NCI-H82 treated with DMSO at 0.1 percent for 48 hours (cell line): ENCODE data around the gene POLD4.

Experiments used
- DNase-seq: peaks from one replicate; lab custom pipeline; 2025; ENCODE audit not compliant: unreplicated experiment; lab: John Stamatoyannopoulos, UW

Gene POLD4

GRCh38 chr11:67371911-67372320 is 18.6 kb upstream of the POLD4 start:
- DNase-seq, result no peak

DNA sequence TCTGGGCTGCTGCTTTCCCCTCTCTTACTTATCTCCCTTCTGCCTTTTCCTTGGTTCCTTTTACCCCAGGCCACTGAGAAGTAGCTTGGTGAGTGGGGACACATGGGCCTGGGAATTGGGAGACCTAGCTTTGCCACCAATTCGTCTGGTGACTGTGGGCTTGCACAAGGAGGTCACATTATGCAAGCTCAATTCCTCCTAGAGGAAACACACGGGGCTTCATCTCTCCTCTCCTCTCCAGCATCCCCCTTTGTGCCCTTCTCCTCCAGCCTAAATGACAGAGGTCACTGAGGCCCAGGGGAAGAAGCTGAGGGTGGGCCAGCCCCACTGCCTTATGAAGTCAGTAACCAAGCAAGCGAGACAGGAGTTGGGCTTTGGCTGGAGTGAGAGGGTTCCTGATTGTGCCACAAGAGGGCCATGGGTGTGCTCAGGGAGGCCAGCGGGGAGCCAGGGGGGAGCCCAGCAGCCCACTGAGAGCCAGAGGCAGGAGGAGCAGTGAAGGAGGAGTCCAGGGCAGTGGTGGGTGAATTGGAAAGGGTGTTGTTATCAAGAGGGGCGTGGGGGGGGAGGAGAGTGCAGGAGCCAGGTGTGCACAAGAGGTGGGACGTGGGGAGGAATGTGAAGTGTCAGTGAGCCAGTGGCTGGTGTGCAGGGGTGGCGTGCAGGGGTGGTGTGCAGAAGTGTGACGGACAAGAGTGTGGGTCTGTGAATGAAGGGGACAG is 18.0 kb upstream of the POLD4 start:
- no peak for DNase-seq

- DNase-seq, result no peak
Measured at GRCh38 chr11:67370351-67371076, 17.2 kb upstream of the POLD4 start.

- no peak for DNase-seq
Measured at GRCh38 chr11:67369801-67370284, 16.5 kb upstream of the POLD4 start.

DNA sequence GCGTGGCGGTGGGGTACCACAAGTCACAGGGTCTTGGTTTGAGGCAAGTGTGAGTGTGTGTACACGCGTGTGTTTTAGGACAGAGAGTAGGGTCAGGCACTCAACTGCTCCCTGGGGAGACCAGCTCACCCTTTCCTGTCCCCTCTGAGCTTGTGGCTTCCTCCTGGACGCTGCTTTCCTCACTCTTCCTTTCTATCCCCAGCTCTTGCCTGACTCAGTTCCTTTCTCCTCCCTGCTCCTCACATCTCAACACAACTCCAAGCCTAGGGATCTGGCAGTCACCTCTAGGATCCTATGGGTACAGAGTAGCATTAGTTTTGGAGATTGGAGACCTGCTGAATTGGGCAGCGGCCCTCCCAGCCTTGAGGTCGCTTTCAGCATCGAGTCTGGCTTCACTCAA is 15.9 kb upstream of the POLD4 start:
- DNase-seq, result no peak

DNA sequence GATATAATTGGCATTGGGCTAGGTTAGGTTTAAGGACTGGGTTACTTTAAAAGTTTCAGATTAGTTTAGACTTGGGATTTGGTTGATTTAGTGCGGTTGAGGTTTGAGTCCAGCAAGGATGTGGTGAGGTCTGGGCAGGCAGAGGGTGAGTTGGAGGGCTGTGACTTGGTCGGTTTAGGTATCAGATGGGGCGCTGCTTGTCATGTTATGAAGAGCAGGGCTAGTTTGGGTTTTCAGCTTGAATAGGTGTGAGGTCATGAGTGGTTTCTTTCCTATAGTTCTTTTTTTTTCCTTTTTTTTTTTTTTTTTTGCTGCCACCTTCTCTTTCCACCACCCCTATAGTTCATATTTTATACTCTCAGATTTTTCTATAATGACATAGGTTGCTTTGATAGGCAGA is 15.3 kb upstream of the POLD4 start:
- DNase-seq, result no peak

DNA sequence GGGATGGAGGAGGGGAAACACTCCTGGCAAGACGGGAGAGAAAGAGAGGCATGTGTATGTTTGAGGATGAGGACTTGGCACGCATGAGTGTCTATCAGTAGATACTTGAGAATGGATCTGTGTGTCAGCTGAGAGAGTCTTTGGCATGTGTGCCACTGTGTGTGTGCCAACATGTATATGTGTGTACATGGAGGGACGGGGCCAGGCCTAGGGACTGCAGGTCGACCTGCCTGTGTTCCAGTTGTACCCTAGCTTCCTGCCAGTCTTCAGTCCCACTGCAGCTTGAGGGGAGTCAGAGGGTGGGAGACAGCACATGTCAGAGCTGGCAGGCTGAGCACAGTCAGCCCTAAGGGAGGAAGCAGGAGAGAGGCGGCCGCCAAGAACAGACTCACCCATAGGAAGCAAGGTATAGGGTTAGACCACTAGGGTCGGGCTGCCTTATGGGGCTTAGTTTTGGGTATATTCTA is 14.4 kb upstream of the POLD4 start:
- DNase-seq, result no peak

DNA sequence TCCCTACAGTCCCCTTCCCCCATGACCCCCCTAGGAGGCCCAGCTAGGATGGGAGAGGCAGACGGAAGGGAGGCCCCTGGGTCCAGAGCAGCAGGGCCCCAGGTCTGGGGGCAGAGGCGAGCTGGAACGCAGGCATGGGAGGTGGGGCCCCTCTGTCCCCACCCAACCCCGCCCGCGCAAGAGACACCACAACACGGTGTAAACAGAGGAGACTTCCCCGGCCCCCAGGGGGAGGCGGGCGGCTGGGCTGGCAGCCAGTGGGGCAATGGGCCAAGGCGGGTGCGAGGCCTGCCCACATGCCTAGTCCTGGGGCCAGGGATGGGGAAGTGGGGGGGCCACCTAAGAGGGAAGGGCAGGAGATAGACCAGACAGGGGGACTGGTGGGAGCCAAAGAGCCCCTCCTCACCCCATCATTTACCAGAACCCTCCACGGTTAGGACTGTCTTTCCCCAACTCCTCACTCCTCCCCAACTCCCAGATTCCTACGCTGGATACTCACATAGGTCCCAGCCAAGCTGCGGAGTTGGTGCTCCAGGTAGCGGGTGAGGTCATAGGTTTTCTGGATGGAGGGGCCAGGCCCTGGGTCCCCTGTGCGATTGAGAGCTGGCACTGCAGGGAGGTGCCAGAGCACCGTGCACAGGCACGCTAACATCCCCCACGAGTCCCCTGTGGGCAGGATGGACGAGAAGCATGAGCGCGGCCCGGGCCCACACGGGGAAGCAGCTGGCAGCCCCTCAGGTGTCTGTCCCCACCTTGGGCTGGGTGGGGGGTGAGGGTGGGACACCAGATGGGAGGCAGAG is 13.8 kb upstream of the POLD4 start:
- no peak for DNase-seq

DNA sequence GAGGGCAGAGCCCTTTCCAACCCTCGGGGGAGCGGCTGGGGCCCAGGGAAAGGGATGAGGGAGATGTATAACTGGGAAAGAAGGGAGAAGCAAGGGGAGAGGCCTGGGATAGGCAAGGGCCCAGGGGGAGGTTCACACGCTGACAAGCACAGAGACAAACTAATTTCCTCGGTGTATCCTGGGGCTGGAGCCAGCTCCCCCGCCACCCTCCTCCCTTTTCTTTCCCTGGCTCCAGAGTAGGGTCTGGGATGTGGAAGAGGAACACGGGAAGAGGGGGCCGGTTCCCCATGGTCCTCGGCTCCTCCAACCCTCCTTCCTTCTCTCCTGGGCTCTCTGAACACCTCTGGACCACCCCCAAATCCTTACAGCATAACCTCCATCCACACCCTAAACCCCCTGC is 13.2 kb upstream of the POLD4 start:
- no peak for DNase-seq

- no peak for DNase-seq
Measured at GRCh38 chr11:67365736-67366444, 12.5 kb upstream of the POLD4 start.

GRCh38 chr11:67364783-67365722 is 11.7 kb upstream of the POLD4 start:
- no peak for DNase-seq

GRCh38 chr11:67364169-67364568 is 10.8 kb upstream of the POLD4 start:
- DNase-seq, result no peak

DNA sequence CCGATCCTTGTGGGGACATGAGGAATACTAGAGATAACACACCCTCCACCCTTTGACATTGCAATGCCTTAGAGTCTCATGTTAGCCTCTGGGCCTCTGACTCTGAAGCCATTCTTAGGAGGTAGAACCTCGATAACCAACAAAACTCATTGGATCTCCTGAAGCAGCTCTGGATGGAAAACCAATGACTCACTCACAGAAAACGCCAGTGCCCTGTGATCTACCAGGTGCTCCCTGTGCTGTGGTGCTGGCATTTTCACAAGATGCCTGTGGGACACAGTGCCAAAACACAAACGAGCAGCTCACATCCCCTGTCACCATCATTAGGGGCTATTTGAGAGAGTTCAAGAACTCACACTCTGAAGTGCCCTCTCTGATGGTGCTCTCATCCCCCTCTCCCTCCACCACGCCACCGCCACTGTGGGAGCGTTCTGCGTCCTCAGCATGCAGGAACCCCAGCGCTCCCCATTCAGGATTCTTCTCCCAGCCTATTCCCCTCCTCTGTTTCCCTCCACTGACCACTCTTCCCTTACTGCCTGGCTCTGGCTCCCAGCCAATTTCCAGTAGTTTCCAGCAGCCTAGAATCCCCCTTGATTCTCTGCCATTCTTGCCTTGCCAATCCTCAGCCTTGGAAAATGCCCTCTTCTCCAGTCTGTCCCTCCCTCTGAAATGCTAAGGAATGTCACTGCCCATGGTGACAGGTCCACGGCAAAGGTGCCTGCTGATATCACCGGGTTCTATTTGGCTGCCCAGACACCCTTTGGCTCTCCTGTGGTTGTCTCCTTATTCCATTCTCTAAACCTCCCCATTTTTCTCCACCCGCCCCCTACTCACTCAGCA is 4.7 kb upstream of the POLD4 start:
- DNase-seq, result no peak

- DNase-seq, result peak; percentile 51
Measured at GRCh38 chr11:67356864-67357561, 3.7 kb upstream of the POLD4 start.

DNA sequence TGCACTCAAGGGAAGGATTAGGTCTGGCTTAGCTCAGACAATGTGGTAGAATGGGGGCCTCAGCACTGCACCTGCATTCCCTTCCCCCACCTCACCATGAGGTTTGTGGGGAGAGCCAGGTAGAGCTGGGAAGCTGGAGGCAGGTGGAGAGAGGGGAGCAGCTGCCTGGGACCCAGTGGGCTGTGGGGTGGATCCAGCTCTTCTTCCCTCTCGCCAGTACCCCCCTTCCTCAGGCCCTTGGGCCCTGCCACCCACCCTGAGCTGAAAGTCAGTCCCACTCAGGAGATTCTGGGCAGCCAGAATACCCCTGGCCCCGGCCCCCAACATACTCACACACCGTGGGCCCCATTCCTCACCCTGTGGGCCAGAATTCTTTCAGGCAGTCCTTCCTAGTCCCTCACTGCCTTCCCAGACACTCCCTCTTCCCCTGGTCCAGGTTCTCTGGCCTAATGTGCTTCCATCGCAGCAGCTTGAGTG is 3.1 kb upstream of the POLD4 start:
- DNase-seq, result no peak

- DNase-seq, result no peak
Measured at GRCh38 chr11:67355794-67356386, 2.5 kb upstream of the POLD4 start.

DNA sequence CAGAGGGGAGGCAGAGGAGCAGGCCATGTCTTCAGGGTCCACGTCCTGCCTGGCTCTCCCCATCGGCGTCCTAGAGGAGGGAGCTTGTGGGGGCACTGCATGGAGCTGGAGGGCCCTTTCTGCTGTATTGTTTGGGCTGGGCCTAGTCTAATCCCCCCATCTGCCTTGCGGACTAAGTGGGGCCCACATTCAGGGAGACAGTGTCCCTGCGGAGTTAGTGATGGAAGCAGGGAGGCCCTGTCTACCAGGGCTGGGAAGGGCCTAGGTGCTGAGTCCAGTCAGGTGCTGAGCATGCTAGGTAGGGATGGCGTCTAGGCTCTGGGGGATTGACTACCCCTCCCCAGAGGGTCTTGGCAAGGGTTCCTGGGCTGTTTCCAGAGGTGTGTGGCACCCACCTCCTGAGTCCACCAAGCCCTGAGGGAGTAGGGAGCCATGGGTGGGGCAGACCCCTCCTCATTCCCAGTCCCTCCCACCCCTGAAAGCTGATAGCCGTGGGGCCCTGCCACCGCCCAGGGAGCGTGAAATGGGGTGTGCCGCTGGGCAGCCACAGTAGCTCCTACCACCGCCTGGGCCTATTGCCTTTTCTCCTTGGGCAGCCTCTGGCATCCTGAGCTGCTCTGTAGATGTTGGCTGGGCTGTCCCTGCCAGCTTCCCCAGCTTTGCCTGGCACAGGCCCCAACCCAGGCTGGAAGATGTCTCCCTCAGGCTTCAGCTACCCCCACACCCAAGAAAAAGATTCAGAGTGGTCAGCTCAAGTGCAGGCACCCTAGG is 1.9 kb upstream of the POLD4 start:
- no peak for DNase-seq
